Raji (cell line): Measurements from ENCODE around the gene PUS7.

Experiments used
- POLR2A ChIP-seq: IDR thresholded peaks from 2 replicates; pipeline ENCODE4 v1.6.1; 2011; ENCODE audit warnings: low read depth, low read length, control low read depth; ENCODE audit not compliant: insufficient read depth

Gene PUS7

DNA sequence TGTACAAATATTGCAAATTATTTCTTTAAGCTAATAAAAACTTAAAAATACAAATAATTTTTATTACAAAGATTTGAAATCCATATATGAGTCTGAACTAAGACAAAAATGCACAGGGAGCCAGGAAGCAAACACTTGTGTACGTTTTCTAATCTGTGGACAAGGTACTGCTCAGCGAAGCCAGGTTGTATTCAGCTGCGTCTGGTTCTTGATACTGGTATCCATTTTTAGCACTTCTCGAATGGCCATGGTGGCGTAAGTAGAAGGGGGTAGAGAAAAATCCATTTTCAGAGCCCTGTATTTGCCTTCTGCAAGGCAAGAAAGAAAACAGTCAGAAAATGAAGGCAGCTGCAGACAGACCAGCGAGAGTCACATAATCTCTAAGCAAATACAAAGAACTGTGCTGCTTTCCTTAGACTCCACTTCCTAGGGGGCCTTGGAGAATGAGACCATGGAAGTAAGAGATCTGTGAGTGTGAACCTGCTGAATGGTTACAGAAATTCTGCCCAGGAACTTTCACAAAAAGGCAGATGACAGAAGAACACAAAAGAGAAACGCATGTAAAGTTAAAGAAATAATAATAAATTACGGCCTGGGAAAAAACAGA is 64.3 kb downstream of the PUS7 start:
- no peak for TF ChIP-seq POLR2A

DNA sequence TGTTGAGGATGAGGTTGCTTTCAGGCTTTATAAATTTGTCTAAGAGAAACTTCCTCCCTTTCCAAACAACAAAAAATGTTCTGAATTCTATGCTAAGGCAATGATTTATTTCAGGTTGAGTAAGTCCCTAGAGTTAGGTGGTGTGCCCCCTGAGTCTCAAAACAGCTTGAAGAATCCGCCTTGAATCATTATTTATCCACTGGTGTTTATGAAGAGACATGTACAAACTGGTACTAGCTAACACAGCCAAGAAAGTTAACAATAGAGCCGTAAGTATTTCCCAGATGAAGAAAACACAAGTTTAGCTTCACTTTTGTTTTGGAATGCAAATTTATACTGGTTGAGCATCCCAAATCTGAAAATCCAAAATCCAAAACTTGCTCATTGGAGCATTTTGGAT is 67.2 kb downstream of the PUS7 start:
- TF ChIP-seq POLR2A: no peak

DNA sequence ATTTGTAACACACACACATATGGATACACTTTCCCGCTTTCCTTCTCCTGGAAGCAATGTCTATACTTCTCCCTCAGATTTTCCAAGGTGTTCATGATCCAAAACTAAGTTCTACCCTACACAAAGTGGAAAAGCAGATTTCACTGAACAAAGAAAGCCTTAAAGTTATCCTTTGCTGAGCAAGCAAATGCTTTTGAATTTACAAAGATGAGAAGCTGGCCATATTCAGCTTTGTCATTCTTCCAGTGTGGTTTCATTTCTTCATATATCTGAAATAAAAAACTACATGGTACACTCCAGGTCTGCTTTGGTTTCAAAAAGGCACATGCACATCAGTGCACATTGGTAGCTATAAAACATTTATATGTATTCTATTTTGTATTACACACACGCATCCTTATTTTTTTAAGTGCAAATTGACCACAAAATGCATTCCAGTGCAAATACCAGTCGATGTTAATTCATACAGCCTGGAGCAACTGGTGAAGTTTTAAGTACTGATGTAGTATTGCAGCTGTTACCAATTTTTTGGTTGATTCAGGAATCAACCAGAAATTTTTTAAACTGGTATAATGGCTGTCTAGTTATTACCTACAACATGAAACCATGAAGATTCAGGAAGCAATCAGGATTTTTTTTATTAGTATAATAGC is 67.8 kb downstream of the PUS7 start:
- TF ChIP-seq POLR2A: no peak

DNA sequence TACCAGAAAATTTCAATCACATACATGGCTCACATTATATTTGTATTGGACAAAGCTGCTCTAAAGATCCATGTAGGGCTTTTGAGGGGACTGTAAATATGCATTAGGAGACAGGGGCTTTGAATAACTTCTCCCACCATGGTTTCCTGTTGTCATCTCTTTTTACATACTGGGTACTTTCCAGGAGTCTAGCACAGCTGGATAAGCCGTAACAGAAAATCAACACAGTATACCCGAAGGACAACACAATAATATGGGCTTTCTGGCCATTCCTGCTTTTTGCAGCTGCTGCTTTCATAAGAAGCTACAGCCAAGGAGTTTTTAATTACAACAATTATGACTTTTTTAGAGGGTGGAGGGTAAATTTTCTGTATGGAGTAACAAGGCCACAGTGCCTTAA is 70.0 kb downstream of the PUS7 start:
- no peak for TF ChIP-seq POLR2A

DNA sequence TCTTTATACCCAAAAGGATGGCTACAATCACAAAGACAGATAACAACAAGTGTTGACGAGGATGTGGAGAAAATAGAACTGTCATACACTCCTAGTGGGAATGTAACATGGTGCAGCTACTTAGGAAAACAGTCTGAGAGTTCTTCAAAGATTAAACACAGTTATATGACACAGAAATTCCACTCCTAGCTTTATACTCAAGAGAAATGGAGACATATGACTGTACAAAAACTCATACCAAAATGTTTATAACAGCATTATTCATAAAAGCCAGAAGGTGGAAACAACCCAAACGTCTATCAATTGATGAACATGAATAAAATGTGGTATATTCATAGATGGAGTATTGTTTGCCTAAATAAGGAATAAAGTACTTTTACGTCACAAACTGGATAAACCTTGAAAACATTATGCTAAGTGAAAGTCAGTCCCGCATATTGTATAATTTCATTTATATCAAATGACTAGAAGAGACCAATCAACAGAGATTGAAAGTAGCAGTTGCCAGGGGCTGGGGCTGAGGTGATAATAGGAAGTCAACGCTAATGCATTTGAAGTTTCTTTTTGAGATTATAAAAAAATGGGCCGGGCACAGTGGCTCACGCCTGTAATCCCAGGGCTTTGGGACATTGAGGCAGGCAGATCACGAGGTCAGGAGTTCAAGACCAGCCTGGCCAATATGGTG is 71.8 kb downstream of the PUS7 start:
- TF ChIP-seq POLR2A: no peak

DNA sequence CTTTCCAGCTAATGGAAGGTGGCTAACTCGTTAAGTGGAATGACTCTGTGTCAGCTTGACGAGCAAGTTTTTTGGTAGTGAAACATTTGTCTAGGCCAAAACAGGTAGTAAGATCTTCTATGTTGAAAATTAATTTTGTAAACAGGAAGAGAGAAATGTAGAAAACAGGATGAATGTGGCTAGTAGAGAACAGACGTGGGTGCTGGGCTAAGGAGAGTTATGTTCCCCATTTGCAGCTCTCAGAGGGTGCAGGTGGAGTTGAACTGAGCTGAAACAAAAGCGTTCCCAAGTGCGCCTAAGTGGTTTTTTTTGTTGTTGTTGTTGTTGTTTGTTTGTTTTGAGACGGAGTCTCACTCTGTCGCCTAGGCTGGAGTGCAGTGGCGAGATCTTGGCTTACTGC is 73.9 kb downstream of the PUS7 start:
- TF ChIP-seq POLR2A: no peak

DNA sequence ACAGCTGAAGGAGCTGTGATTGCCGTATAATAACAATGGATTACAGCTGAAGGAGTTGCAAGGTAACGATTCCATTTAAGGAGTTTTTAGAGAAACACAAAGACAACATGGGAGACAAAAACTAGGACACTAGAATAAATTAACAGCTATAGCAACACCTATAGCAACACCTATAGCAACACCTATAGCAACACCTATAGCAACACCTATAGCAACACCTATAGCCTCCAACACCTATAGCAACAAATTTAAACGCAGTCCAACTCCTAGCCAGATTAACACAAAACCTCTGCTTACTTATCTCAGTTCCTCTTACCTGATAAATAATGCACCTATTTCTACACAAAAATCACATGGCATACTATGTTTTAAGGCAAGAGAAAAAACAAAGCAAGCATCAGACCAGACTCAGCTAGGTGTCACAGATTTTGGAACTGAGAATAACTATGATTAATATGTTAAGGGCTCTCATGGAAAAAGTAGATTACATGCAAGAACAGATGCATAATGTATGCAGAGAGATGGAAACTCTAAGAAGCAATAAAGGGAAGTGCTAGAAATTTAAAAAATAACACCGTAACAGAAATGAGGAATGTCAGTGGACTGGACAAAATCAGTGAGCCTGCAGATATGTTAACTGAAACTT is 77.6 kb downstream of the PUS7 start:
- no peak for TF ChIP-seq POLR2A

DNA sequence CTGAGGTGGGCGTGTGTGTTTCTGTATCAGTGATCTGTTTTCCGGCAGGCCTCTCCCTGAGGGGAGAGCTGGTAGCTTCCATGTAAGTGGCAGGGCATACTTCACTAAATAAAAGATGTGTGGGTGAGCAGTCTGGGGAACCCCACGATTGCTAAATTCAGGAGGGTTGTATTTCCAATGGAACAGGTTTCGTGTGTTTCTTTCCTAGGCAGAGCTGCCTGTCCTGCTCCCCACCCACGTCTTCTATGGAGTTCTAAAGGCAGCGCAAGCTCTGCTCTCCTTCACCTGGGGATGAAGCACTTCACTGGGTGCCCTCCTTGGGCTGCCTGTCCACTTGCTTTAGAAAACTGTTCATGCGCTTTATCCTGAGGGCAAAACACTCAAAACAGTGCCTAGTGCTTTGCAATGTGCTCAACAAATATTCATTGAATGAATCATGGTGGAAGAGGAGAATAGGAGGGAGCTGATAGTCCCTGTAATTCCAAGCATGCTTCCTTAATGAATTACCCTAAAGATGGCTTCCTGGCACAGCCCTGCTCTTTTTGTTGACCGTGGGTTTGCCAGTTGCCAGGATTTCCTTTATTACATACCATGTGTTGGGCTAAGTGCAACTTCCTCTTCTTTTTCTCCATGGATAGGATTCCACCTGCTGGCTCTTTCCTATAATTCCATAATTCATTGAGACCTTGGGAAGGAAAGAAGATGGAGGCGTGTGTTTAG is 82.7 kb downstream of the PUS7 start:
- no peak for TF ChIP-seq POLR2A

DNA sequence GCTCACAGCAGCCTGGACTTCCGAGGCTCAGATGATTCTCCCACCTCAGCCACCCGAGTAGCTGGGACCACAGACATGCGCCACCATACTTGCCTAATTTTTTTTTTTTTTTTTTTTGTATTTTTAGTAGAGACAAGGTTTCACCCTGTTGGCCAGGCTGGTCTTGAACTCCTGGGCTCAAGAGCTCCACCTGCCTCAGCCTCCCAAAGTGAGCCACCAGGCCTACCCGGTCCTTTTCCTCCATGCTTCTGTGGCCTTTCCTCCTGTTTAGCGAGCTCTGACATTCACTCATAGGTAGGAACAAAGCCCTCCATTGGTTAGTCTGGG is 83.3 kb downstream of the PUS7 start:
- no peak for TF ChIP-seq POLR2A

DNA sequence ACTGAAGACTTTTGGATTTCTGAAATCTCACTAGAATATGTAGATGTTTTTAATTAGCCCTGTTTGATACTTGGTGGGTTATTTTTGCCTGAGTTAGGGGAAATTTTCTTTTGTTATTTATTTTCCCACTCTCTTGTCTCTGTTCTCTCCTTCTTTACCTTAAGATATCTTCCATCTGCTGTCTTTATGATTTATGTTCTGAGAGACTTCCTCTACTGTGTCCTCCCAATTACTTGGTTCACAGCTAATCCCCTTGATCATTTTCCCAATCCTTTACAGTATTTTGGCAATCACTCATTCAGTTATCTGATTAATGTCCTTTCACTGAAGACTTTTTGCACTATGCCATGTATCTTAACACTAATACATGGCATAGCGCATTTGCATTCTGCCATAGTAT is 83.8 kb downstream of the PUS7 start:
- TF ChIP-seq POLR2A: no peak

DNA sequence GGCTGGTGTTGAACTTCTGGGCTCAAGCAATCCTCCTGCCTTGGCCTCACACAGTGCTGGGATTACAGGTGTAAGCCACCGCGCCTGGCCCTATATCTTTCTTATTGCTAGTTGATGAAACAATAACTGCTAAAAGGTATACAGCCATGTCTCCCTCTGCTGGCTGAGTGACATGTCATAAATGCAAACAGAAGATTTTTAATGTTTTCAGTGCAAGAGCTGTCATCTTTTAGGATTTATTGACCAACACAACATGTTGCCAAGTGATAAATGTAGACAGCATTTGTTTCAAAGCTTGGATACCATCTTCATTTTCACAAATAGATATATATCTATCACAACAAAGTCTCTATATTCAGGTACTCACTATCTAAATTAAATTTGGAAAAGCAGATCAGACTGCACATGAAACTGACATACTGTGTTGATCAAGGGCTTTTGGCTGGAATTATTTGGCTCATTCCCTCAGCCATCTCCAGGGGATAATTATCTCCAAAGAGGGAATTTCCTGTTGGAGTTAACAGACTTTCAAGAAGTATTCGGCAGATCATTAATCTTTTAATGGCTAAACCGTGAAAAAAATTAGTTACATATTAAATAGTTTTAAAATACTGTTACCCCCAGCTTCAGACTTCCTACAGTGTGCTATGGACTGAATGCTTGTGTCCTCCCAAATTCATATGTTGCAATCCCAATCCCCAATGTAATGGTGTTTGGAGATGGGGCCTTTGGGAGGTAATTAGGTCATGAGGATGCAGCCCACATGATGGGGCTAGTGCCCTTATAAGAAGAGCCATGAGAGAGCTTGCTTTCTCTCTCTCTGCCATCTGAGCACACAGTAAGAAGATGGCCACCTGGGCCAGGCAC is 92.1 kb downstream of the PUS7 start:
- no peak for TF ChIP-seq POLR2A

DNA sequence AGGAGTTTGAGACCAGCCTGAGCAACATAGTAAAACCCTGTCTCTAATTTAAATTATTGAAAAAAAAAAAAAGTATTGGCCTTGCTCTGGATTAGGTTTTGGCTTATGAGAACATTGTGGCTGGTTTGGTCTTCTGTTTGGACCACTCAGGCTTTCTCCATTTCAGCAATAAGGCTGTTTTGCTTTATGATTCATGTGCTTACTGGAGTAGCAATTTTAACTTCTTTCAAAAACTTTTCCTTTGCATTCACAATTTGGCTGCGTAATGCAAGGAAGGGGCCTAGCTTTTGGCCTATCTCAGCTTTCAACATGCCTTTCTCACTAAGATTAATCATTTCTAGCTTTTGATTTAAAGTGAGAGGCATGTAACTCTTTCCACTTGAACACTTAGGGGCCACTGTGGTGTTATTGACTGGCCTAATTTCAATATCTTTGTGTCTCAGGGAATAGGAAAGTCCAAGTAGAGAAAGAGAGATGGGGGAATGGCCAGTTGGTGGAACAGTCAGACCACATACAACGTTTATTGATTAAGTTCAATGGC is 95.4 kb downstream of the PUS7 start:
- TF ChIP-seq POLR2A: no peak

DNA sequence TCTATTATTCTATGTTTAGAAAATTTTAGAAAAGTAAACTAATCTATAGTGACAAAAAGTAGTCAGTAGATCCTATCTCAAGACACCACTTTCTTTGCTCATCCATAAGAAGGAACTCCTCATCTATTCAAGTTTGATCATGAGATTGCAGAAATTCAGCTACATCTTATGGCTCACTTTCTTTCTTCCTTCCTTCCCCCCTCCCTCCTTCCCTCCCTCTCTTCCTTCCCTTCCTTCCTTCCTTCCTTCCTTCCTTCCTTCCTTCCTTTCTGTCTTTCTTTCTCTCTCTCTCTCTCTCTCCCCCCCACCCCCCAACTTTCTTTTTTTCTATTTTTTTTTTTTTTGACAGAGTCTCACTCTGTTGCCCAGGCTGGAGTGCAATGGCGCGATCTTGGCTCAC is 98.1 kb downstream of the PUS7 start:
- TF ChIP-seq POLR2A: no peak

DNA sequence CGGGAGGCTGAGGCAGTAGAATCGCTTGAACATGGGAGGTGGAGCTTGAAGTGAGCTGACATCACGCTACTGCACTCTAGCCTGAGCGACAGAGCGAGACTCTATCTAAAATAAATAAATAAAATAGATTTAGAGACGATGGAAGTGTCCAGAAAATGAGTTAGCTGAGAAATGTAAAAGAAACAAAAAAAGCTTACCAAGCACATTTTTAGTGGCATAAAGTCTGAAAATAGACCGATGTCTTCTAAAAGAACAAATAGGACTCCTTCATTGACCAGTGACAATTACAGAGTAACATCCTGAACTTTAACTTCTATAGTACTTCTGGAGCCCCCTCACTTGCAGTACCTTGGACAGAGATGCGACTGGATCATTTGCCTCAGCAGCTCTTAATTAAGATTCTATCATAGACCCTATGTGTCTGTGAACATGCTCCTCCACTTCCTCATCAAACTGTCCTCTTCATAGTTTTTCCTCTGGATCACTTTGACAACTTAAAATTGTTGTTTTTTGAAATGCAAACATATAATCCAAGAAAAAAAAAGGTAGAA is 108.1 kb downstream of the PUS7 start:
- no peak for TF ChIP-seq POLR2A

DNA sequence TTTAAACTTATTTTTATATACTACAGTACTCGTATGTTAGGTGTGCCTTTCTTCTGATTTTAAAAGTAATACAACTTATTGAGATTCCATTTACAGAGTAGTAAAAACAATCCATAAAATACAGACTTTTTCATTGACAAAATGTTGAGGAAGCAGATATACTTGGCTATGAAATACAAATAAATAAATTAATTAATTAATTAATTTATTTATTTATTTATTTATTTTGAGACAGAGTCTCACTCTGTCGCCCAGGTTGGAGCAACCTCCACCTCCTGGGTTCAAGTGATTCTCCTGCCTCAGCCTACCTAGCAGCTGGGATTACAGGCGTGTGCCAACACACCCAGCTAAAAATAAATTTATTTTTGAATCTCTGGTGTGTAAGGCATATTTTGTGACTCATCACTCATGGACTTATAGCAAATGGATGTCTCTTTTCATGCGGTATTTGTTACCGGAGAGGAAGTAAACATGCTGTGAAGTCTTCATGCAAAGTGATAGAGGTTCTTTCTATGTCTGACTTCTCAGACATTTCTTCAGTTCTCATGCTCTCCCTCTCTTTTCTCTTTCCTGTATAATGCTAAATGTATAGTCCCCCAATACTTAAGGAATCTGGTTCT is 113.2 kb downstream of the PUS7 start:
- TF ChIP-seq POLR2A: no peak
